ENCODE measurements around the gene MELTF. TPM values are rescaled to one million over a fixed set of nuclear protein-coding genes. Genes with fewer than 3 reads are reported as not detected.

The MELTF gene
- total RNA-seq, 4 donors from 2014 or later, result 3.0 to 20.6 (median 10.3) TPM

DNA sequence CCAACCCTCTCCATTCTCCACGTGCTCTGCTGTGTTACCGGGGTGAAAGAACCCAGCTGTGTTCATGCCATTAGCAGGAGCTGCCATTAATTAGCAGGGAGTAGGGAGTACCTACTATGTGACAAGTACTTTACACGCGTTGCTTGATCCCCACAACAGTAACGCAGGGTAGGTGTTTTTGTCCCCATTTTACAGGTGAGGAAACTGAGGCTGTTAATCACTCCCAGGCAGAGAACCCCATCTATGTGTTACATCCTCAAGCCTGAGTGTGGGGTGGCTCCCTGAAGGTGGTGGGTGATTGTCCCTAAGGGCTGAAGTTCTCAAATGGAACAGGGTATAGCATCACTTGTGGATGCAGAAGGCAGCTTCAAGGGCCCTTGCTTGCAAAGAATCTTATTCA lies 22.8 kb downstream of the MELTF start:
- Histone ChIP-seq H3K9me3 (no peaks in the 10 kb centered on the region), H3K4me1 (peaks cover 0 to 17% (median 9%) of the 10 kb centered on the region in 4 donors), H3K36me3 (no peaks in the 10 kb centered on the region), H3K27me3 (no peaks in the 10 kb centered on the region), H3K27ac (no peak overlapping the region), H3K4me3 (no peak overlapping the region)
- intact Hi-C loops (cut with DNase I; ENCODE audit: low total_unique reads) (no loop called here), in situ Hi-C loops (cut with MboI; ENCODE audit: low pct_ligation_motif_present in 1 of 4, low pct_unique_long_range_greater_than_20kb in 1 of 4, low sequenced_read_pairs in 3 of 4) (no loop called here)
- 91% methylated on average over 5 of the region's 5 CpGs; no CpG with 5 or more reads in 1 of the 2 donors for WGBS, 2 donors (ENCODE audit: low coverage in 1 of 2)
- no peak for DNase-seq
- TF ChIP-seq, protein P1, sequence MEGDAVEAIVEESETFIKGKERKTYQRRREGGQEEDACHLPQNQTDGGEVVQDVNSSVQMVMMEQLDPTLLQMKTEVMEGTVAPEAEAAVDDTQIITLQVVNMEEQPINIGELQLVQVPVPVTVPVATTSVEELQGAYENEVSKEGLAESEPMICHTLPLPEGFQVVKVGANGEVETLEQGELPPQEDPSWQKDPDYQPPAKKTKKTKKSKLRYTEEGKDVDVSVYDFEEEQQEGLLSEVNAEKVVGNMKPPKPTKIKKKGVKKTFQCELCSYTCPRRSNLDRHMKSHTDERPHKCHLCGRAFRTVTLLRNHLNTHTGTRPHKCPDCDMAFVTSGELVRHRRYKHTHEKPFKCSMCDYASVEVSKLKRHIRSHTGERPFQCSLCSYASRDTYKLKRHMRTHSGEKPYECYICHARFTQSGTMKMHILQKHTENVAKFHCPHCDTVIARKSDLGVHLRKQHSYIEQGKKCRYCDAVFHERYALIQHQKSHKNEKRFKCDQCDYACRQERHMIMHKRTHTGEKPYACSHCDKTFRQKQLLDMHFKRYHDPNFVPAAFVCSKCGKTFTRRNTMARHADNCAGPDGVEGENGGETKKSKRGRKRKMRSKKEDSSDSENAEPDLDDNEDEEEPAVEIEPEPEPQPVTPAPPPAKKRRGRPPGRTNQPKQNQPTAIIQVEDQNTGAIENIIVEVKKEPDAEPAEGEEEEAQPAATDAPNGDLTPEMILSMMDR (IDR thresholded peaks at IDR 0.05), result no peak
- TF ChIP-seq POLR2AphosphoS5 (IDR thresholded peaks at IDR 0.05), result no peak
- no peak for TF ChIP-seq EP300 (IDR thresholded peaks at IDR 0.05; ENCODE audit: low read depth)
- TF ChIP-seq POLR2A (IDR thresholded peaks at IDR 0.05), result no peak

DNA sequence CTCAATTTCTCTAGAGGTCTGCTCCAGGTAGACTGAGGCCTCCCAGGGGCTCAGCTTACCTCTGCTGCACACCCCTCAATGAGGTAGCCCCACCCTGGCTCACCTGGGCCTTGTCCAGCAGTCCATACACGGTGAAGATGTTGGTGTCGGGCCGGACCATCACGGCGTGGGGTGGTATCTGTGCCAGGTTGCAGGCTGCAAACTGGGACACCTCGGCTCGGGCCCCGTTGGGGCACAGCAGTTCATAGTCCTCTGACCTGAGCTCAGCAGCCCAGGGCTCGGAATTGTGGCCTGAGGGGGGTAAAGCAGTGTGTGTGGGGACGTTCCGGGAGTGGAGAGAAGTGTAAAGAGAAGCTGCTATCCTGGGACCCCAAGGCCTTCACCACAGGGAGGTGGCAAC lies 23.2 kb downstream of the MELTF start:
- Histone ChIP-seq H3K4me3 (no peak overlapping the region), H3K9me3 (no peaks in the 10 kb centered on the region), H3K27me3 (no peaks in the 10 kb centered on the region), H3K27ac (no peak overlapping the region), H3K4me1 (peaks cover 0 to 17% (median 9%) of the 10 kb centered on the region in 4 donors), H3K36me3 (no peaks in the 10 kb centered on the region)
- TF ChIP-seq POLR2AphosphoS5 (IDR thresholded peaks at IDR 0.05) (no peak), POLR2A (IDR thresholded peaks at IDR 0.05) (no peak), EP300 (IDR thresholded peaks at IDR 0.05; ENCODE audit: low read depth) (no peak)
- TF ChIP-seq, protein P1 (IDR thresholded peaks at IDR 0.05), result no peak
- in situ Hi-C loops (cut with MboI; ENCODE audit: low pct_ligation_motif_present in 1 of 4, low pct_unique_long_range_greater_than_20kb in 1 of 4, low sequenced_read_pairs in 3 of 4) (no loop called here), intact Hi-C loops (cut with DNase I; ENCODE audit: low total_unique reads) (no loop called here)
- WGBS, 2 donors (ENCODE audit: low coverage in 1 of 2), result 97% methylated on average over 10 of the region's 11 CpGs; no CpG with 5 or more reads in 1 of the 2 donors
- DNase-seq, result no peak

DNA sequence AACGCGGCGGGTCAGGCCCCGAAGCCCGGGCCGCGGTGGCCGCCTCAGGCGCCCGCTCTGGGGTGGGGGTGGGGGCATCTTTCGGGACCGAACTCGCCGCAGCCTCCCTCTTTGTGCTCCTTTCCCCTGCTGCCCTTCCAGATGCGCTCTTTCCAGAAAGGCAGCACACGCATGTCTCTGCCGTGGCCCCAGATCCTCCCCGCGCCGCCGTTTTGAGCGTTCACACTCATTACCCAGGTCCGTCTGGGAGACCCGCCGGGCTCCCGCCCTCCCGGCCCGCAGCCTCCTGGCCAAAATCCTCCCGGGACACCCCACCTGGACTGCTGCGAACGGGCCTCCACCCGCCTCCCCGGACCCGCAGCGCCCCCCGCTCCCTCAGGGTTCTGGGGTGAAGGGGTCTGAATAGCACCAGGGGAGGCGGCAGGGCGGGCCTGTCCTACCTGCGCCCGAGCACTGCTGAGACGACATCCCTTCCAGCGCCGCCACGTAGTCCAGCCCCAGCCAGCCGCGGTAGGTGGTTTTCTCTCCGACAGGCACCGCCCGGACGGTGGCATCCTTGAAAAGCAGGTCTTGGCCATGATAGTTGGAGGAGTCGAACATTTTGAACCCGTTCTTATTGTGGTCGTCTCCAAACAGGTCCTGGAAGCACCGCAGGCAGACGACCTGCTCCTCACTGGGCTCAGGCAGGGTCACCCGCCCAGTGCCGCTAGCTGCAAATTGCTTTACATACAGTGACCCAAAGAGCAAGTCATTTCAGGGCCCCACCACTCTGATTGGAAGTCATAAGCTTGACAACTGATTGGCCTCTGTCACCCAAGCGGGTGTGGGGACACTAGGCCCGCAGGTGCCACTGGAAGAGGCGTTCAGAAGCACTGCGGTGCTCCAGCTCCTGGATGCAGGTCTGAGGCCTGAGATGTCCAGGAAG lies 25.9 kb downstream of the MELTF start:
- H3K4me3 ChIP-seq, result peak overlapping the region; percentile 43 to 55 (median 50)
- TF ChIP-seq POLR2AphosphoS5 (IDR thresholded peaks at IDR 0.05) (no peak), POLR2A (IDR thresholded peaks at IDR 0.05) (no peak), EP300 (IDR thresholded peaks at IDR 0.05; ENCODE audit: low read depth) (no peak)
- TF ChIP-seq, protein P1 (IDR thresholded peaks at IDR 0.05), result no peak
- H3K9me3 ChIP-seq, result no peaks in the 10 kb centered on the region
- peaks cover 0 to 17% (median 9%) of the 10 kb centered on the region in 4 donors for H3K4me1 ChIP-seq
- intact Hi-C loops (cut with DNase I; ENCODE audit: low total_unique reads) (no loop called here), in situ Hi-C loops (cut with MboI; ENCODE audit: low pct_ligation_motif_present in 1 of 4, low pct_unique_long_range_greater_than_20kb in 1 of 4, low sequenced_read_pairs in 3 of 4) (no loop called here)
- 22 to 80% methylated on average over 1 to 27 of the region's 61 CpGs for WGBS, 2 donors (ENCODE audit: low coverage in 1 of 2)
- no peaks in the 10 kb centered on the region for H3K36me3 ChIP-seq
- peak overlapping the region; percentile 78 to 86 (median 80) for H3K27ac ChIP-seq
- H3K27me3 ChIP-seq, result no peaks in the 10 kb centered on the region
- DNase-seq, result peak; percentile 52

DNA sequence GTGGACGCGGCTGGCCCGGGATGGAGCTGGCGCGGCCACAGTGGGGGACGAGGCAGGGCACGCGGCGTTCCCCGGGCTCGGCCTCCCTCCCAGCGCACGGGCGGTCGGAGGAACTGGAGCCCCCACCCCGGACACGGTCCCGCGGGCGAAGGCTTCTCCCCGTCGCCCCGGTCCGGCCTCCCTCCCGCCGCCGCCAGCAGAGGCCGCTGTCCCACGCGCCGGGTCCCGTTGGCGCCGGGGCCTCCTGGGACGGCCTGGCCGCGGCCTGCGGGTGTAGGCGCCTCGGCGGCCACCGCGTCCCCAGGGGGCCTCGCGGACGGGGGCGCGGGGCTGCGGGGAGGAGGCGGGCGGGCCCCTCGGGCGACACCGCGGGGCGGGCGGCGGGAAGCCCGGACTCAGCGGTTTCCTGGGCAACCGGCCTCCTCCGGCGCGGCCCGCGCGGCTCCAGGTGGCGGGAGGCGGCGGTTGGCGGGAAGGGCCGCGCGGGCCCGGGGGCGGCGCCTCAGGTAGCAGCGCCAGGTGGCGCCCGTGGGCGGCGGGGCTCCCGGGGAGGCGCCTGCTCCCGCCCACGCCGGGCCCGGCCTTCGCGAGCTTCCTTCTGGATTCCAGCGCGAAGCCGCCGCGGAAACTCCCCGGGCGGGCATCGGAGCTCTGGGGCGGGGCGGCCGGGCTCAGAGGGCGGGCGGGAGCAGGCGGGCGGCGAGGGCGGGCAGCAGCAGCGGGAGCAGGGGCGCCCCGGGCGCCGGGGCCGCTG lies 26.7 kb downstream of the MELTF start:
- H3K4me1 ChIP-seq, result peaks cover 0 to 17% (median 9%) of the 10 kb centered on the region in 4 donors
- no peaks in the 10 kb centered on the region for H3K9me3 ChIP-seq
- no peaks in the 10 kb centered on the region for H3K36me3 ChIP-seq
- peak overlapping the region; percentile 39 to 55 (median 48) for H3K4me3 ChIP-seq
- H3K27ac ChIP-seq, result peak overlapping the region; percentile 78 to 86 (median 80)
- in situ Hi-C loops (cut with MboI; ENCODE audit: low pct_ligation_motif_present in 1 of 4, low pct_unique_long_range_greater_than_20kb in 1 of 4, low sequenced_read_pairs in 3 of 4), result no loop called here
- peak; percentile 91 for DNase-seq
- 1% methylated on average over 63 of the region's 113 CpGs; no CpG with 5 or more reads in 1 of the 2 donors for WGBS, 2 donors (ENCODE audit: low coverage in 1 of 2)
- TF ChIP-seq EP300 (IDR thresholded peaks at IDR 0.05; ENCODE audit: low read depth) (no peak), POLR2AphosphoS5 (IDR thresholded peaks at IDR 0.05) (no peak), POLR2A (IDR thresholded peaks at IDR 0.05) (no peak)
- TF ChIP-seq, protein P1 (IDR thresholded peaks at IDR 0.05), result peak; percentile 24 to 81 (median 68)
- H3K27me3 ChIP-seq, result no peaks in the 10 kb centered on the region
- intact Hi-C loops (cut with DNase I; ENCODE audit: low total_unique reads), result no loop called here
